ENCODE measurements around the gene RPS27L.

RPS27L gene

DNA sequence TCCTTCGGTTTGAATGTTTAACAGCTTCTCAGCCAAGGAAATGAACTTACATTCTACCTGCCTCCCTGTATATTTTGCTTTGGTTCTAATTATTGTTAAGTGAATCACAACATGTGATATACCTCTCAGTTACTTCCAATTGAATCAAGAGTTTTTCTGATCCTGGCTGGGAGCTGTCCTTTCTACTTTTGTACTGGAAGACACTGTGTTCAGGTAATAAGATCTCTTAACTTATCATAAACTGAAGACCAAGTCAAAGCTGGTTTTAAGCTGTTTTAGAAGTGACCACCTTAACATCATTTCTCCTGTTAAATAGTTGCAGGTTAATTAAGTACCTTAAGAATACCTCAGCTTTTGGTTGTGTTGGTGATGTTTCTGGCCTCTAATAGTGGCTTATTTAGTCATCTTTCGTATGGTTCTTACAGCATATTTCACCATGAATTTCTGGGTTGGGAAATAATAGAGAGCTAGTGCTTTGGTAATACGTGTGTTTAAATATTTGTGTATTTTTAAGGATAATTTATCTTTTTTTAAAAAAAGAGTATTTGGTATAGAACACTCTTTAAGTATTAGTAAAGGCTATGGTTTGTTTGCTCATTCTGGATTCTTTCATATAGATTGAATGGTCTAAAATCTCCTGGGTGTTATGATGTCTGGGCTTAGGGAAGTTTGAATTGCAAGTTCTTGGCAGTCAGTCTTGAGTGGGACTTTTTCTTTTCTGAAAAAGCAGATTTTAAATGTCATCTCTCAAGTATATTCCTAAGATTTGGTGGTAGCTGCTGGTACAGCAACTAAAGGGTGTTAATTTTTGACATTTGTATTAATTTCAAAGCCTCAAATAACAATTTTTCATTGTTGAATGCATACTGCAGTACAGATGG lies 33.7 kb upstream of the RPS27L start:
- DNase-seq (ENCODE audit: low read depth, low spot score): no peak
- H3K36me3 ChIP-seq (ENCODE audit: insufficient read depth, insufficient read length, low read length): no peaks in the 10 kb centered on the region
- no peaks in the 10 kb centered on the region for H3K9me3 ChIP-seq (ENCODE audit: insufficient read depth, low read length)
- peak overlapping the region; percentile 63 for H3K4me3 ChIP-seq (ENCODE audit: insufficient read length, low read depth)
- TF ChIP-seq YY1 (IDR thresholded peaks at IDR 0.05; ENCODE audit: insufficient read depth, insufficient read length) (no peak), SUZ12 (IDR thresholded peaks at IDR 0.05; ENCODE audit: extremely low read depth, insufficient read depth, insufficient read length) (no peak), ZNF274 (IDR thresholded peaks at IDR 0.05; ENCODE audit: low read depth, low read length) (no peak)
- peaks cover 25% of the 10 kb centered on the region for H3K27me3 ChIP-seq (ENCODE audit: insufficient read depth, insufficient read length)
- no peak overlapping the region for H3K9ac ChIP-seq (ENCODE audit: insufficient read length, low read depth)
- no peaks in the 10 kb centered on the region for H3K4me1 ChIP-seq (ENCODE audit: insufficient read depth, insufficient read length)

DNA sequence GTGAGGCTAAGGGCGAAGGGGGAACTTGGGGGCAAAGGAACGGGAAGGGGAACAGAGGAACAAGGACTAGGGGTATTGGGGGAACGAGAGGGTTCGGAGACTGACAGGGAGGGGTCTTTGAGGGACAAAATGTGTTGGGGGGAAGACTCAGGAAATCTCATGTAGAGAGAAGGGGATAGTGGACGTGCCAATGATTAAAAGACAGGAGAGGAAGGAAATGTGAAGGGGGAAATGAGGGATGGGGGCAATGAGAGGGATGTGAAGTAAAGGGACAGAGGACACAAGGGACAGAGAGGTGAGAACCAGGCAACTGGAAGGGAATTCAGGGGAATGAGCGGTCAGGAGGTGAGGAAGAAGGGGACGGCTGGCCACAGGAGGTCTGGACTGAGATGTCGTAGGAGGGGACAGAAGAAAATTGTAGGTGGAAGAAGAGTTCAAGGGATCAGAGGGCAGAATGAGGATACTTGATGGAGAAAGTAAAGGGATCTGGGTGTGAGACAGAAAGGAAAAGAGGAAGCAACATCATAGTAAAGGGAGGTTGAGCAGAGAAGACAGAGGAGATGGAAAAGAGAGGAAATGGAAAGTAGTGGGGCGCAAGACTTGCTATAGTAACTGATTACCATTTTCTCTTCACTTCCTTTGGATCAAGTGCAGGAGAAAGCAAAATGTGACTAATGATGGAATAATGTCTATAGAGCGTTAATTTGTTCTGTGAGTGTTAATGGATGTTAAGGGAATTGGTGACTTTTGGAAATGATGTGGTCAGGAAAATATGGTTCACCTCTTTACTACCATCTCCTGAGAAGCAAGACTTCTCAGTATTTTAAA lies 32.9 kb upstream of the RPS27L start:
- TF ChIP-seq YY1 (IDR thresholded peaks at IDR 0.05; ENCODE audit: insufficient read depth, insufficient read length) (no peak), SUZ12 (IDR thresholded peaks at IDR 0.05; ENCODE audit: extremely low read depth, insufficient read depth, insufficient read length) (no peak), ZNF274 (IDR thresholded peaks at IDR 0.05; ENCODE audit: low read depth, low read length) (no peak)
- H3K9me3 ChIP-seq (ENCODE audit: insufficient read depth, low read length): no peaks in the 10 kb centered on the region
- H3K9ac ChIP-seq (ENCODE audit: insufficient read length, low read depth): peak overlapping the region; percentile 71
- H3K36me3 ChIP-seq (ENCODE audit: insufficient read depth, insufficient read length, low read length): no peaks in the 10 kb centered on the region
- H3K4me1 ChIP-seq (ENCODE audit: insufficient read depth, insufficient read length): no peaks in the 10 kb centered on the region
- peak overlapping the region; percentile 63 for H3K4me3 ChIP-seq (ENCODE audit: insufficient read length, low read depth)
- H3K27me3 ChIP-seq (ENCODE audit: insufficient read depth, insufficient read length): peaks cover 25% of the 10 kb centered on the region
- no peak for DNase-seq (ENCODE audit: low read depth, low spot score)

GRCh38 chr15:63188926-63189871 lies 31.9 kb upstream of the RPS27L start, which contains the start of gene RAB8B:
Gene RAB8B, plus strand, starts transcription at chr15:63189606. Its CDS starts 19 bp downstream, at chr15:63189625.
- Histone ChIP-seq H3K27me3 (ENCODE audit: insufficient read depth, insufficient read length) (peaks cover 25% of the 10 kb centered on the region), H3K4me3 (ENCODE audit: insufficient read length, low read depth) (peak within 1 kb of the TSS; percentile 63), H3K9ac (ENCODE audit: insufficient read length, low read depth) (peak within 1 kb of the TSS; percentile 84), H3K4me1 (ENCODE audit: insufficient read depth, insufficient read length) (no peaks in the 10 kb centered on the region), H3K9me3 (ENCODE audit: insufficient read depth, low read length) (no peaks in the 10 kb centered on the region), H3K36me3 (ENCODE audit: insufficient read depth, insufficient read length, low read length) (no peaks in the 10 kb centered on the region)
- TF ChIP-seq SUZ12 (IDR thresholded peaks at IDR 0.05; ENCODE audit: extremely low read depth, insufficient read depth, insufficient read length) (no peak), ZNF274 (IDR thresholded peaks at IDR 0.05; ENCODE audit: low read depth, low read length) (no peak), YY1 (IDR thresholded peaks at IDR 0.05; ENCODE audit: insufficient read depth, insufficient read length) (no peak)
- peak; percentile 95 for DNase-seq (ENCODE audit: low read depth, low spot score)

DNA sequence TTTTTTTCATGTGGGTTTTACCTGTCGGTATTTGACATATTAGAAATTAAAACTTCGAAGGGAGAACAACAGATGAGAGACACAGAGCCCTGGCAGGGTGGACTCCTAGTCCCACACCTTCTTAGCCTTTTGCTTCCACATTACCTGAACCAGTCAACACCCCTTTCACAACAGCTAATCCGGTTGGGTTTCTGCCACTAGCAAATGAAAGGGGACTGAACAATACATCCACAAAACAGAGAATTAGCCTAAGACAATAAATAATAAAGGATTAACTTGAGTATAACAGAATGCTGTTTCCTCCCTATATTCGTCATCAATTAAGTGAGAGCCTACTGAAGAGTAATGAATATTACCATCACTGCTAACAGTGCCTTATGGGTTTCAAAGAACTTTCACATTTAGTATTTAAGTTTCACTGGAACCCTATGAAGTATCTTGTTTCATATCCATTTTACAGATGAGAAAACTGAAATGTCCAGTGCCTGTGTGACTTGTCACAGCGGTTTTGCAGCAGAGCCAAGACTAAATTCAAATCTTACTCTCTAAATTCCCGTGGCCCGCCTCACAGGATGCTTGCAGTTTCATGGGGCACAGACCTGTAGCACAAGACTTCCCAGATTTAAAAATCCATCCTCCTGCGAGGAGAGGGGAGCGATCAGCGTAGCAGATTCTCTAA lies 31.1 kb upstream of the RPS27L start:
- Histone ChIP-seq H3K36me3 (ENCODE audit: insufficient read depth, insufficient read length, low read length) (no peaks in the 10 kb centered on the region), H3K27me3 (ENCODE audit: insufficient read depth, insufficient read length) (peaks cover 25% of the 10 kb centered on the region), H3K4me3 (ENCODE audit: insufficient read length, low read depth) (peak overlapping the region; percentile 63), H3K4me1 (ENCODE audit: insufficient read depth, insufficient read length) (no peaks in the 10 kb centered on the region), H3K9ac (ENCODE audit: insufficient read length, low read depth) (peak overlapping the region; percentile 84), H3K9me3 (ENCODE audit: insufficient read depth, low read length) (no peaks in the 10 kb centered on the region)
- DNase-seq (ENCODE audit: low read depth, low spot score): no peak
- TF ChIP-seq ZNF274 (IDR thresholded peaks at IDR 0.05; ENCODE audit: low read depth, low read length) (no peak), SUZ12 (IDR thresholded peaks at IDR 0.05; ENCODE audit: extremely low read depth, insufficient read depth, insufficient read length) (no peak), YY1 (IDR thresholded peaks at IDR 0.05; ENCODE audit: insufficient read depth, insufficient read length) (no peak)

DNA sequence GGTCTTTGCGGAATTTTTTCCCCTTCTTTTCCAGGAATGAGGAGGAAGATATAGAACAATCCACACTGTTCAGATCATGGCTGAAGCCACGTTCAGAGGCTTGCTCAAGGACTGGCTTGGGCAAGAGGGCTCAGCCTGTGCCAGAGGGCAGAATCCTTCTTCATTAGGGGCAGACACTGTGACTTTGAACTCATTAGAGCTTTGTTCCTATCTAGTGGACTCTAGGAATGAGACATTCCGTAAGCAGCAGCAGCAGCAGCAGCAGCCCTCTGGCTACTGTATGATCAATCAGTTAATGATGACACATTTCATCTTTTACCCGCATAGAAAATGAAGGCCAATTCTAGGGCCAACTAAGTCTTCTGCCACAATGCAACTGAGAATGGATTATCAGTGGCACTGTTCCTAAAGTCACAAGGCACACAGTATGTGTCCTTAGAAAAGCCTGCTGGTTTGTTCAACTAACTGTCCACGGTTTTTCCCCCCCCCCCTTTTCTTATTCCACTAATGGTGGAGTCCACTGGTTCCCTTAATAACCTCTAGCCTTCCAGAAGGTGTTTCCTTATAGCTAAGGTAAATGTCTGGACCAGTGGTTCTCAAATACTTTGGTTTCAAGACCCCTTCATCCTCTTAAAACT lies 30.4 kb upstream of the RPS27L start:
- no peaks in the 10 kb centered on the region for H3K9me3 ChIP-seq (ENCODE audit: insufficient read depth, low read length)
- no peak overlapping the region for H3K4me3 ChIP-seq (ENCODE audit: insufficient read length, low read depth)
- no peaks in the 10 kb centered on the region for H3K4me1 ChIP-seq (ENCODE audit: insufficient read depth, insufficient read length)
- no peak for DNase-seq (ENCODE audit: low read depth, low spot score)
- TF ChIP-seq SUZ12 (IDR thresholded peaks at IDR 0.05; ENCODE audit: extremely low read depth, insufficient read depth, insufficient read length) (no peak), YY1 (IDR thresholded peaks at IDR 0.05; ENCODE audit: insufficient read depth, insufficient read length) (no peak), ZNF274 (IDR thresholded peaks at IDR 0.05; ENCODE audit: low read depth, low read length) (no peak)
- H3K9ac ChIP-seq (ENCODE audit: insufficient read length, low read depth): no peak overlapping the region
- peaks cover 25% of the 10 kb centered on the region for H3K27me3 ChIP-seq (ENCODE audit: insufficient read depth, insufficient read length)
- H3K36me3 ChIP-seq (ENCODE audit: insufficient read depth, insufficient read length, low read length): no peaks in the 10 kb centered on the region

DNA sequence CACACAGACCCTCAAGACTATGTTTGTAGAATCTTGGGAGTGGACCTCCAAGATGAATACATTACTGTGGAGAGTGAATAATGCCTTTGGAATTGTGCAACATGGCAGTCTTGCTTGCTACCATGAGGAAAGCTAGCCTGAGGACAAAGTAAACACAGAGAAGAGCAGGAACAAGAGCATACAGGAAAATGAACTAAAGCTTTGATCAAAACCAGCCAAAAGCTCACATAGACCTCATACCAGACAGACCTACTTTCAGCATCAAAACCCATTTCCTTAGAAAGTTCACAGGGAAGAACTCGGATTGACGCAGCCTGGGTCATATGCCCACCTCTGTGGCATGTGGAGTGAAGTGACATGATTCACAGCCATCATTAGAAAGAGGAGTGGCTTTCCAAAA lies 28.8 kb upstream of the RPS27L start:
- Histone ChIP-seq H3K9ac (ENCODE audit: insufficient read length, low read depth) (no peak overlapping the region), H3K4me1 (ENCODE audit: insufficient read depth, insufficient read length) (no peaks in the 10 kb centered on the region), H3K9me3 (ENCODE audit: insufficient read depth, low read length) (no peaks in the 10 kb centered on the region), H3K27me3 (ENCODE audit: insufficient read depth, insufficient read length) (peaks cover 25% of the 10 kb centered on the region), H3K4me3 (ENCODE audit: insufficient read length, low read depth) (no peak overlapping the region), H3K36me3 (ENCODE audit: insufficient read depth, insufficient read length, low read length) (no peaks in the 10 kb centered on the region)
- DNase-seq (ENCODE audit: low read depth, low spot score): no peak
- no peak for TF ChIP-seq SUZ12 (IDR thresholded peaks at IDR 0.05; ENCODE audit: extremely low read depth, insufficient read depth, insufficient read length)
- TF ChIP-seq YY1 (IDR thresholded peaks at IDR 0.05; ENCODE audit: insufficient read depth, insufficient read length): no peak

Data from NT2/D1 (cell line).